Right atrium auricular region (tissue), 2 donors: ENCODE measurements around the gene GUCA2A. TPM values are rescaled to one million over a fixed set of nuclear protein-coding genes. Genes with fewer than 3 reads are reported as not detected.

Experiments used
- DNase-seq: peaks from one replicate; pipeline ENCODE4 v3.0.0-alpha.2; 2019; ENCODE audit warnings: low spot score
- H3K27ac ChIP-seq, 2 donors: fragments of 200-600 bp; sonication (generic); 1 replicate in 1 of 2; 2 replicates in 1 of 2; pipeline ENCODE4 v1.5.1; 2016 to 2019
- H3K27me3 ChIP-seq, 2 donors: fragments of 200-600 bp; sonication (generic); one replicate each; pipeline versions ENCODE4 v1.5.1 to v1.6.0; 2017 to 2019
- H3K36me3 ChIP-seq: fragments of 200-600 bp; sonication (generic); one replicate; pipeline ENCODE4 v1.5.1; 2016
- H3K4me1 ChIP-seq, 2 donors: fragments of 200-600 bp; sonication (generic); one replicate each; pipeline versions ENCODE4 v1.5.1 to v1.6.0; 2017 to 2019
- H3K4me3 ChIP-seq, 2 donors: fragments of 200-600 bp; sonication (generic); 1 replicate in 1 of 2; 2 replicates in 1 of 2; pipeline ENCODE4 v1.5.1; 2017 to 2019; ENCODE audit warnings: mild to moderate bottlenecking in 1 of 2, moderate library complexity in 1 of 2
- H3K9me3 ChIP-seq, 2 donors: fragments of 200-600 bp; sonication (generic); one replicate each; pipeline ENCODE4 v1.5.1; 2019
- CTCF ChIP-seq, 2 donors: fragments of 200-600 bp; sonication (generic); IDR thresholded peaks; one replicate each; pipeline ENCODE4 v1.5.1; 2019; ENCODE audit warnings: antibody characterized with exemption in 2 of 2
- total RNA-seq, 2 donors: library from RNA; depleted of rRNA; stranded (reverse); fragments of >200 nt; gene quantifications; one replicate each; pipeline ENCODE4 v1.1.0, GENCODE V29; 2016

The GUCA2A gene
- total RNA-seq, 2 donors from 2014 or later: not detected

DNA sequence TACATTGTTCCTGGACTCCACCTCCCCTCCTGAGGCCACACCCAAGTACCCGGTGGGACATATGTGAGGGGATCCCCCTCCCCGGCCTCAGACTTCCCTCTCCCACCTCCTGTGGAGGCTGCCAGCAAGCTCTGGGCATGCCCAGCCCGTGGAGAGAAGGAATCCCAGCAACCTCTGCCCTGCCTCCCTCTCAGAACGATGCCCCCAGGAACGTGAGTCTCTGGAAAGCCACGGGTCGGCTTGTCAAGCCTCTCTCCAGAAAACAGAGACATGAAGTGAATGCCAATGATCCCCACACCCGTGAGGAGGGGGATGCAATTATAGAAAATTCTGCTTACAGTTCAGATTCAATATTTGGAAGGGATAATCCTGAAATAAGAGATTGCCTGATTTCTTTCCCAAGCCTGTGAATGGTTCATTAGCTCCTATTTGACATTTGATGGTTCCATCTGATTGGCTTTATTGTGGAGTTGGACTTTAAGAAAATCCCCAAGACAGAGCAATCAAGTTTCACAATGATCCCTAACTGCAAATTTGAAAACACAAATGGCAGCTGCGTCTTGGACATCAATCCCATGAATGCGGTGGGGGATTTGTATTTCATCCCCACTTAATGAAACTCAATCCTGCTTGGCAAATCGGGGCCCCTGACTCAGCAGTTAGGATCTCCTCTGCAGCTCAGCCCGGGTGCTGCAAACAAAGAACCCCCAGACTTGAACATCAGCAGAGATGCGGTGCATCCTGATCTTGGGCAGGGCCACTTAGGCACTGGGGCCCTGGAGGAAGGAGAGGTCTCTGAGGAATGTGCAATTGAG lies 20.4 kb downstream of the GUCA2A start:
- DNase-seq: peak; percentile 42
- Histone ChIP-seq H3K36me3 (no peaks in the 10 kb centered on the region), H3K27me3 (no peaks in the 10 kb centered on the region), H3K27ac (no peak overlapping the region), H3K4me3 (no peak overlapping the region), H3K9me3 (no peaks in the 10 kb centered on the region), H3K4me1 (peaks cover 0 to 7% of the 10 kb centered on the region in 2 donors)
- TF ChIP-seq CTCF (IDR thresholded peaks at IDR 0.05): no peak

DNA sequence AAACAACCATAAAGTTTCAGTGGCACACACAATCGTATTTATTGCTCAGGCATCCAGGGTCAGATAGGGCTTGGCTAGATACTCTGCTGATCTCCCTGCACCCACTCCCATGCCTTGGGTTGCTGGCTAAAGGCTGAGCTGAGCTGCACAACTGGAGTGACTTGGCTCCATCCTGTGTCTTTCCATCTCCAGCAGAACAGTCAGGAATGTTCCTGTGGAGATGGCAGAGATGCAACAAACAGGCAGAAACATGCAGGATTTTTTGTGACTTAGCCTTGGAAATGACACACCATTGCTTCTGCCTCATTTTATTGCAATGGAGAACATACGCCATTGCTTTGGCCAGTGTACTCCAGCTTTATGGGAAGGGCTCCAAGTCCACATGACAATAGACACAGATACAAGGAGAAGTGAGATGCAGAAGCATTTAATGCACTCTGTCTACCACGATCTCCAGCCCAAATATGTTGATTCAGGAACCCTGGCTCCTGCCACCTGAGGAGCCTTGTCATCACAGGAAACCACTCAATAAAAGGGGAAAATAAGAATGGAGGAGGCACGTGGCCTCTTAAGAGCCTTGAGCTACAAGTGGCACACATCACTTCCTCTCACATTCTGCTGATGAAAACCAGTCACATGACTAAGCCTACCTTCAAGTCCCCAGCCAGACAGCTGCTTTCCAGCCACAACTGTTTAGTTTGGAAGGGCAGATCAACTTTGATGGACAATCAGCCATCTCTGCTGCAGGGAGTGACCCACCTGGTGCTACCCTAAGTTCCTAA lies 21.5 kb downstream of the GUCA2A start:
- TF ChIP-seq CTCF (IDR thresholded peaks at IDR 0.05): no peak
- H3K4me1 ChIP-seq: peaks cover 0 to 7% of the 10 kb centered on the region in 2 donors
- no peak overlapping the region for H3K4me3 ChIP-seq
- peak; percentile 49 for DNase-seq
- H3K36me3 ChIP-seq: no peaks in the 10 kb centered on the region
- no peak overlapping the region for H3K27ac ChIP-seq
- no peaks in the 10 kb centered on the region for H3K9me3 ChIP-seq
- no peaks in the 10 kb centered on the region for H3K27me3 ChIP-seq

GRCh38 chr1:42141978-42142377 lies 22.6 kb downstream of the GUCA2A start:
- Histone ChIP-seq H3K27me3 (no peaks in the 10 kb centered on the region), H3K9me3 (no peaks in the 10 kb centered on the region), H3K4me1 (peaks cover 0 to 6% of the 10 kb centered on the region in 2 donors)

DNA sequence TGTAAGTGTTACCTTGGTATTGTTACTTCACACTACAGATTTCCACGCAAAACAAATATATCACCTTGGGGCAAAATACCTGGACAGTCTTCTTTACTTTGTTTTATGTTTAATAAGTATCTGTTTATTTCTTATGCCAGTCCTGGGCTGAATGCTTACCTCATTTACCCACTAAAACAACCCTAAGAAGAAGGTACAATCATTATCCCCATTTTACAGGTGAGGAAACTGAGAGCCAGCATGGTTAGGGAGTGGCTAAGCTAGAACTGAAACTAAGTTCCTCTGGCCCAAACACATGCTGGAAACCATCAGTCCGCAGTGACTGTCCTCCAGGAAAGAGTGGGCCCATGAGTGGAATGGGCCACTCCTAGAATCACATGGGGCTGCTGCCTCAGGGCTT lies 24.4 kb downstream of the GUCA2A start:
- H3K4me3 ChIP-seq: no peak overlapping the region
- DNase-seq: no peak
- no peaks in the 10 kb centered on the region for H3K27me3 ChIP-seq
- no peaks in the 10 kb centered on the region for H3K4me1 ChIP-seq
- no peak overlapping the region for H3K27ac ChIP-seq
- H3K36me3 ChIP-seq: no peaks in the 10 kb centered on the region
- no peak for TF ChIP-seq CTCF (IDR thresholded peaks at IDR 0.05)
- H3K9me3 ChIP-seq: no peaks in the 10 kb centered on the region

More at GRCh38 chr1:42141978-42142377, 22.6 kb downstream of the GUCA2A start:
- Histone ChIP-seq H3K4me3 (no peak overlapping the region), H3K27ac (no peak overlapping the region), H3K36me3 (no peaks in the 10 kb centered on the region)
- DNase-seq: peak; percentile 42
- TF ChIP-seq CTCF (IDR thresholded peaks at IDR 0.05): no peak

DNA sequence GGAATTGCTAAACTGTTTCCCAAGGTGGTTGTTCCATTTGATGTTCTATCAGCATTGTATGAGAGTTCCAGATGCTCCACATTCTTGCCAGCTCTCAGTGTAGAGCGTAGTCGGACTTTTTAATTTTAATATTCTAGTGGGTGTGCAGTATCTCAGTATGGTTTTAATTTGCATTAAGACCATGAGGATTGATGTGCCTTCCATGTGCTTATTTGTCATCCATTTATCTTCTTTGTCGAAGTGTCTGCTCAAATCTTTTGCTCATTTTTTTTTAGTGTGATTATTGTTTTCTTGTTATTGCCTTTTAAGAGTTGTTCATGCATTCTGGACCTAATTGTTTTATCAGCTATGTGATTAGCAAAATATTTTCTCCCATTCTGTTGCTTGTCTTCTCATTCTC lies 25.1 kb downstream of the GUCA2A start:
- H3K4me1 ChIP-seq: no peaks in the 10 kb centered on the region
- H3K27ac ChIP-seq: no peak overlapping the region
- H3K9me3 ChIP-seq: no peaks in the 10 kb centered on the region
- no peaks in the 10 kb centered on the region for H3K36me3 ChIP-seq
- TF ChIP-seq CTCF (IDR thresholded peaks at IDR 0.05): no peak
- H3K4me3 ChIP-seq: no peak overlapping the region
- DNase-seq: no peak
- no peaks in the 10 kb centered on the region for H3K27me3 ChIP-seq
